OCI-LY7 (cell line): ENCODE data around the gene DNASE1L3. TPM values are rescaled to one million over a fixed set of nuclear protein-coding genes. Genes with fewer than 3 reads are reported as not detected.

Experiments
- BruUV-seq: library from RNA; stranded (reverse); fragments of 400-500 nt; replicated peaks from 2 replicates; lab custom pipeline; 2021; lab: Mats Ljungman, UMichigan
- CTCF ChIA-PET: fragments of 300-600 bp; sonication (Branson Sonifier 250); formaldehyde crosslinking; loops from one replicate; lab custom pipeline; 2022; ENCODE audit warnings: antibody characterized with exemption; ENCODE audit not compliant: unreplicated experiment; lab: Charles Lee
- POLR2A ChIA-PET: fragments of 300-600 bp; sonication (Branson Sonifier 250); formaldehyde crosslinking; loops from one replicate; lab custom pipeline; 2022; ENCODE audit warnings: antibody characterized with exemption; lab: Charles Lee
- DNase-seq: peaks from one replicate; pipeline ENCODE4 v3.0.0-alpha.2; 2015; ENCODE audit warnings: low spot score
- H2AFZ ChIP-seq: fragments of 200-600 bp; sonication (generic), shearing (Covaris generic); 2 replicates; pipeline ENCODE4 v1.6.1; 2014; ENCODE audit warnings: mild to moderate bottlenecking, antibody characterized with exemption, low read length, moderate library complexity
- H3K27ac ChIP-seq: fragments of 200-600 bp; sonication (generic); 2 replicates; pipeline ENCODE4 v1.5.1; 2014; ENCODE audit warnings: mixed run types, low read depth, mild to moderate bottlenecking, moderate library complexity, low read length, inconsistent platforms; ENCODE audit not compliant: poor library complexity, severe bottlenecking
- H3K36me3 ChIP-seq: fragments of 200-600 bp; sonication (generic); 2 replicates; pipeline ENCODE4 v1.6.1; 2014; ENCODE audit warnings: mild to moderate bottlenecking, antibody characterized with exemption, low read length, moderate library complexity, mixed read lengths; ENCODE audit not compliant: insufficient read depth
- H3K4me1 ChIP-seq: fragments of 200-600 bp; sonication (generic); 2 replicates; pipeline ENCODE4 v1.5.1; 2014; ENCODE audit warnings: mild to moderate bottlenecking, low read length; ENCODE audit not compliant: insufficient read depth, poor library complexity, severe bottlenecking
- H3K4me2 ChIP-seq: fragments of 200-600 bp; sonication (generic); 2 replicates; pipeline ENCODE4 v1.6.1; 2014; ENCODE audit warnings: mild to moderate bottlenecking, low read length
- H3K4me3 ChIP-seq: fragments of 200-600 bp; sonication (generic); 2 replicates; pipeline ENCODE4 v1.5.1; 2014; ENCODE audit warnings: mild to moderate bottlenecking, low read depth, low read length; ENCODE audit not compliant: poor library complexity, severe bottlenecking
- H3K79me2 ChIP-seq: fragments of 200-600 bp; sonication (generic); 2 replicates; pipeline ENCODE4 v1.6.1; 2016; ENCODE audit warnings: low read depth, mild to moderate bottlenecking, low read length, moderate library complexity, mixed read lengths; ENCODE audit not compliant: insufficient read depth
- H3K9me2 ChIP-seq: fragments of 200-600 bp; sonication (generic); 2 replicates; pipeline ENCODE4 v1.6.1; 2016; ENCODE audit warnings: mild to moderate bottlenecking, low read length, mixed read lengths; ENCODE audit not compliant: insufficient read depth
- H3K9me3 ChIP-seq: fragments of 200-600 bp; sonication (generic); 2 replicates; pipeline ENCODE4 v1.6.1; 2014; ENCODE audit warnings: mild to moderate bottlenecking, mixed run types, low read length, mixed read lengths
- H4K20me1 ChIP-seq: fragments of 200-600 bp; sonication (generic); 2 replicates; pipeline ENCODE4 v1.6.1; 2014; ENCODE audit warnings: mild to moderate bottlenecking, antibody characterized with exemption, low read length, moderate library complexity, mixed read lengths; ENCODE audit not compliant: insufficient read depth
- EZH2phosphoT487 ChIP-seq: fragments of 200-600 bp; sonication (generic); IDR thresholded peaks from 2 replicates; pipeline ENCODE4 v1.6.1; 2018; ENCODE audit warnings: low read depth, borderline replicate concordance, mild to moderate bottlenecking, mixed run types, antibody characterized with exemption, low read length, moderate library complexity, mixed read lengths
- intact Hi-C: fragments of 100-400 bp; cut with micrococcal nuclease; formaldehyde crosslinking; loops from one replicate; pipeline ENCODE4 v1.10.0; 2022; ENCODE audit not compliant: unreplicated experiment
- total RNA-seq, 2 experiments: library from RNA; depleted of rRNA in 1 of 2; stranded (reverse); fragments of >200 nt in 1 of 2; shearing (Covaris generic) in 1 of 2; gene quantifications; 2 replicates each; pipeline ENCODE4 v1.2.3, GENCODE V29; 2014 to 2022
- TF ChIP-seq, protein P1 (sequence below): fragments of 200-600 bp; sonication (generic); conservative IDR thresholded peaks from 2 replicates; pipeline ENCODE4 v1.5.1; 2014; ENCODE audit warnings: mild to moderate bottlenecking, antibody characterized with exemption, low read length, moderate library complexity, mixed read lengths

DNASE1L3 gene
- total RNA-seq, 2 experiments from 2014 or later = 1.3 TPM; not detected in 1

DNA sequence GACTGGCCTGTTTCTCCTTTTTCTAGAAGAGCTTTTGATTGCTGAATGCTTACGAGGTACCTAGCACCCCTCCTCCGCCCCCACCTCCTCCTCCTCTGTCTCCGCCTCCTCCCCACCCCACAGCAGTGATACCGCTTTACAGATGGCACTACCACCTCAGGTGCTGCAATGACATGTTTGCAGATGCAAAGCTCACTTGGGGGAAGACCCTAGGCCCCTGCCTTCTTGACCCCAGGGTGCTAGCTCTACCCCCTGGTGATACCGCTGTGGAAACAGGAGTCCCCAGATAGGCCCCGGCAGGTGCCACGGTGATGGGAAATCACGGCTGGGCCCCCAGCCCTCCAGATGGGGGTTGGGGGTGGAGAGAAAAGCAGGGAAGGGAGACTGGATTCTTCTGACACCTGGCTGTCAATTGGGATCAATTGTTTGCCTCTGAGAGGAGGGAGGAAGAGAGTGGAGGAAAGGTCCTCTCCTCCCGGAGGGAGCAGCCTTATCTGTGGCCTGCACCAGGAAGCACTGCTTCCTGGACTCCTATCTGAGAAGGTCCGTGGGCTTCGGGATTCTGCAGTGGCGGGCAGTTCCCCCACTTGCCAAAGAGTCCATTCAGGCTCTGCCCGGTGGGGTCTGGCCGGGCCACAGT is 37.6 kb downstream of the DNASE1L3 start:
- Histone ChIP-seq H3K9me2 (no peaks in the 10 kb centered on the region), H3K79me2 (no peaks in the 10 kb centered on the region), H3K4me3 (no peak overlapping the region), H3K4me1 (peaks cover 4% of the 10 kb centered on the region), H3K9me3 (no peaks in the 10 kb centered on the region), H3K36me3 (no peaks in the 10 kb centered on the region), H3K27ac (no peak overlapping the region), H3K4me2 (no peak overlapping the region), H4K20me1 (no peaks in the 10 kb centered on the region), H2AFZ (no peak overlapping the region)
- CTCF ChIA-PET = no interaction called here
- intact Hi-C loops = loop anchor here (10.0 kb wide), 1 partner anchor 242 kb away; no protein-coding TSS in a partner anchor
- no peak for TF ChIP-seq EZH2phosphoT487
- no peak for DNase-seq
- POLR2A ChIA-PET = interaction anchor here (0.6 to 0.7 kb wide), 2 partner anchors 121 to 355 kb away, joined by 3 read pairs; no protein-coding TSS in a partner anchor
- BruUV-seq = no TSS peak

DNA sequence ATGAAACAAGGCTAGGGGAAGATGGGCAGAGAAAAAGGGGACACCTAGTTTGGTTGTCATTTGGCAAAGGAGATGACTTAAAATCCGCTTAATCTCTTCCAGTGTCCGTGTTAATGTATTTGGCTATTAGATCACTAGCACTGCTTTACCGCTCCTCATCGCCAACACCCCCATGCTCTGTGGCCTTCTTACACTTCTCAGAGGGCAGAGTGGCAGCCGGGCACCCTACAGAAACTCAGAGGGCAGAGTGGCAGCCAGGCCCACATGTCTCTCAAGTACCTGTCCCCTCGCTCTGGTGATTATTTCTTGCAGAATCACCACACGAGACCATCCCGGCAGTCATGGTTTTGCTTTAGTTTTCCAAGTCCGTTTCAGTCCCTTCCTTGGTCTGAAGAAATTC is 39.6 kb downstream of the DNASE1L3 start:
- Histone ChIP-seq H3K4me1 (no peaks in the 10 kb centered on the region), H4K20me1 (no peaks in the 10 kb centered on the region), H3K79me2 (no peaks in the 10 kb centered on the region), H3K4me3 (no peak overlapping the region), H2AFZ (no peak overlapping the region), H3K36me3 (no peaks in the 10 kb centered on the region), H3K27ac (no peak overlapping the region), H3K9me3 (no peaks in the 10 kb centered on the region), H3K9me2 (no peaks in the 10 kb centered on the region), H3K4me2 (no peak overlapping the region)
- DNase-seq = no peak
- BruUV-seq = no TSS peak
- intact Hi-C loops = loop anchor here (10.0 kb wide), 1 partner anchor 244 kb away; no protein-coding TSS in a partner anchor
- no peak for TF ChIP-seq EZH2phosphoT487
- TF ChIP-seq, protein P1, sequence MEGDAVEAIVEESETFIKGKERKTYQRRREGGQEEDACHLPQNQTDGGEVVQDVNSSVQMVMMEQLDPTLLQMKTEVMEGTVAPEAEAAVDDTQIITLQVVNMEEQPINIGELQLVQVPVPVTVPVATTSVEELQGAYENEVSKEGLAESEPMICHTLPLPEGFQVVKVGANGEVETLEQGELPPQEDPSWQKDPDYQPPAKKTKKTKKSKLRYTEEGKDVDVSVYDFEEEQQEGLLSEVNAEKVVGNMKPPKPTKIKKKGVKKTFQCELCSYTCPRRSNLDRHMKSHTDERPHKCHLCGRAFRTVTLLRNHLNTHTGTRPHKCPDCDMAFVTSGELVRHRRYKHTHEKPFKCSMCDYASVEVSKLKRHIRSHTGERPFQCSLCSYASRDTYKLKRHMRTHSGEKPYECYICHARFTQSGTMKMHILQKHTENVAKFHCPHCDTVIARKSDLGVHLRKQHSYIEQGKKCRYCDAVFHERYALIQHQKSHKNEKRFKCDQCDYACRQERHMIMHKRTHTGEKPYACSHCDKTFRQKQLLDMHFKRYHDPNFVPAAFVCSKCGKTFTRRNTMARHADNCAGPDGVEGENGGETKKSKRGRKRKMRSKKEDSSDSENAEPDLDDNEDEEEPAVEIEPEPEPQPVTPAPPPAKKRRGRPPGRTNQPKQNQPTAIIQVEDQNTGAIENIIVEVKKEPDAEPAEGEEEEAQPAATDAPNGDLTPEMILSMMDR = no peak
- ChIA-PET CTCF (no interaction called here), POLR2A (no interaction called here)

DNA sequence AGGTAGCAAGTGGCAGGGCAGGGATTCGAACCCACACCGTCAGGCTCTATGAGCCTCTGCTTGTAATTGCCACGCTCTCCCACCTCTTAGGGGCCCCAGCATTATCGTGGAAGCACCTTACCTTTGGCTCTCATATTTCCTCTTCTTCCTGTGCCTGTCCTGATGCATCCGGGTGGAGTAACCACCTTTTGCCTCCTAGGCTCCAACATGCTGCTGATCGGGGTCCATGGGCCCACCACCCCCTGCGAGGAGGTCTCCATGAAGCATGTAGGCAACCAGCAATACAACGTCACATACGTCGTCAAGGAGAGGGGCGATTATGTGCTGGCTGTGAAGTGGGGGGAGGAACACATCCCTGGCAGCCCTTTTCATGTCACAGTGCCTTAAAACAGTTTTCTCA is 40.4 kb downstream of the DNASE1L3 start:
- H3K4me3 ChIP-seq = no peak overlapping the region
- no peaks in the 10 kb centered on the region for H4K20me1 ChIP-seq
- CTCF ChIA-PET = no interaction called here
- no peaks in the 10 kb centered on the region for H3K9me2 ChIP-seq
- no peak for DNase-seq
- H3K27ac ChIP-seq = no peak overlapping the region
- TF ChIP-seq, protein P1 = no peak
- TF ChIP-seq EZH2phosphoT487 = no peak
- intact Hi-C loops = loop anchor here (10.0 kb wide), 1 partner anchor 244 kb away; no protein-coding TSS in a partner anchor
- H3K4me2 ChIP-seq = no peak overlapping the region
- no peaks in the 10 kb centered on the region for H3K36me3 ChIP-seq
- H3K79me2 ChIP-seq = no peaks in the 10 kb centered on the region
- no peaks in the 10 kb centered on the region for H3K9me3 ChIP-seq
- BruUV-seq = no TSS peak
- POLR2A ChIA-PET = no interaction called here
- H3K4me1 ChIP-seq = no peaks in the 10 kb centered on the region
- H2AFZ ChIP-seq = no peak overlapping the region
